Measurements from ENCODE around the gene ACOXL.
"Not testable (repeated sequence)": the region's sequence is repeated elsewhere in the genome, so short reads cannot be mapped to it uniquely, and the experiment has no call there.

ACOXL gene

GRCh38 chr2:110940376-110940910 is 208.1 kb downstream of the ACOXL start:
- DNase-seq, result no peak

GRCh38 chr2:110941226-110941625 is 208.9 kb downstream of the ACOXL start:
- no peak for DNase-seq

GRCh38 chr2:110943070-110943634 is 210.8 kb downstream of the ACOXL start:
- DNase-seq, result no peak

- no peak for DNase-seq
Observed at GRCh38 chr2:110946902-110947301, 214.5 kb downstream of the ACOXL start.

GRCh38 chr2:110948027-110948674 is 215.8 kb downstream of the ACOXL start:
- no peak for DNase-seq

GRCh38 chr2:110950281-110950680 is 217.9 kb downstream of the ACOXL start:
- DNase-seq, result no peak

- DNase-seq, result no peak
Observed at GRCh38 chr2:110955045-110955444, 222.7 kb downstream of the ACOXL start.

GRCh38 chr2:110955556-110955955 is 223.2 kb downstream of the ACOXL start:
- no peak for DNase-seq

- DNase-seq, result no peak
Observed at GRCh38 chr2:110957293-110957692, 224.9 kb downstream of the ACOXL start.

- no peak for DNase-seq
Observed at GRCh38 chr2:110958346-110959119, 226.2 kb downstream of the ACOXL start.

GRCh38 chr2:110959198-110959597 is 226.8 kb downstream of the ACOXL start:
- DNase-seq, result no peak

- DNase-seq, result no peak
Observed at GRCh38 chr2:110960281-110960680, 227.9 kb downstream of the ACOXL start.

GRCh38 chr2:110960954-110961353 is 228.6 kb downstream of the ACOXL start:
- DNase-seq, result no peak

GRCh38 chr2:110961643-110962042 is 229.3 kb downstream of the ACOXL start:
- DNase-seq, result not testable (repeated sequence)

GRCh38 chr2:110969696-110970095 is 237.3 kb downstream of the ACOXL start:
- no peak for DNase-seq

- DNase-seq, result no peak
Observed at GRCh38 chr2:110970201-110970600, 237.8 kb downstream of the ACOXL start.

- DNase-seq, result no peak
Observed at GRCh38 chr2:110971811-110972210, 239.4 kb downstream of the ACOXL start.

- no peak for DNase-seq
Observed at GRCh38 chr2:110973262-110973661, 240.9 kb downstream of the ACOXL start.

- no peak for DNase-seq
Observed at GRCh38 chr2:110977403-110977802, 245.0 kb downstream of the ACOXL start.

GRCh38 chr2:110978148-110978547 is 245.8 kb downstream of the ACOXL start:
- no peak for DNase-seq

- no peak for DNase-seq
Observed at GRCh38 chr2:110978756-110979470, 246.5 kb downstream of the ACOXL start.

GRCh38 chr2:110979471-110980338 is 247.3 kb downstream of the ACOXL start:
- DNase-seq, result no peak

Measured in GF-D8 (cell line).